Stimulated activated naive CD8-positive, alpha-beta T cell treated with anti-CD3 and anti-CD28 coated beads, Interleukin-15, Interleukin-2, amounts not matched to agents 100 ng/mL and 50 ng/mL, for 24 hours (primary cell): ENCODE results near the gene OR2J2.
"Not testable (repeated sequence)": the region's sequence is repeated elsewhere in the genome, so short reads cannot be mapped to it uniquely, and the experiment has no call there.

Experiments
- H3K27ac Mint-ChIP-seq: one replicate; pipeline ENCODE4 v1.8.0; 2021; ENCODE audit warnings: mild to moderate bottlenecking, mixed read lengths
- H3K27me3 Mint-ChIP-seq: one replicate; pipeline ENCODE4 v1.8.0; 2021; ENCODE audit warnings: mixed read lengths
- H3K36me3 Mint-ChIP-seq: one replicate; pipeline ENCODE4 v1.8.0; 2021; ENCODE audit warnings: low read depth, mixed read lengths
- H3K4me1 Mint-ChIP-seq: one replicate; pipeline ENCODE4 v1.8.0; 2021; ENCODE audit warnings: low read depth, mixed read lengths
- H3K4me3 Mint-ChIP-seq: one replicate; pipeline ENCODE4 v1.8.0; 2021; ENCODE audit warnings: mild to moderate bottlenecking, mixed read lengths
- H3K9me3 Mint-ChIP-seq: one replicate; pipeline ENCODE4 v1.8.0; 2021; ENCODE audit warnings: mixed read lengths

OR2J2 gene

DNA sequence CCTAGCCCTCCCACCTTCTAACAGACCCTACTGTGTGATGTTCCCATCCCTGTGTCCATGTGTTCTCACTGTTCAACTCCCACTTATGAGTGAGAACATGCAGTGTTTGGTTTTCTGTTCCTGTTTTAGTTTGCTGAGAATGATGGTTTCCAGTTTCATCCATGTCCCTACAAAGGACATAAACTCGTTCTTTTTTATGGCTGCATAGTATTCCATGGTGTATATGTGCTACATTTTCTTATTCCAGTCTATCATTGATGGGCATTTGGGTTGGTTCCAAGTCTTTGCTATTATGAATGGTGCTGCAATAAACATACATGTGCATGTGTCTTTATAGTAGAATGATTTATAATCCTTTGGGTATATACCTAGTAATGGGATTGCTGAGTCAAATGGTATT lies 18.0 kb downstream of the OR2J2 start:
- Mint-ChIP-seq H3K9me3 (peaks cover 22% of the 10 kb centered on the region), H3K27me3 (peaks cover 36% of the 10 kb centered on the region)
- H3K36me3 Mint-ChIP-seq, H3K4me1 Mint-ChIP-seq, H3K27ac Mint-ChIP-seq, H3K4me3 Mint-ChIP-seq: not testable (repeated sequence)

DNA sequence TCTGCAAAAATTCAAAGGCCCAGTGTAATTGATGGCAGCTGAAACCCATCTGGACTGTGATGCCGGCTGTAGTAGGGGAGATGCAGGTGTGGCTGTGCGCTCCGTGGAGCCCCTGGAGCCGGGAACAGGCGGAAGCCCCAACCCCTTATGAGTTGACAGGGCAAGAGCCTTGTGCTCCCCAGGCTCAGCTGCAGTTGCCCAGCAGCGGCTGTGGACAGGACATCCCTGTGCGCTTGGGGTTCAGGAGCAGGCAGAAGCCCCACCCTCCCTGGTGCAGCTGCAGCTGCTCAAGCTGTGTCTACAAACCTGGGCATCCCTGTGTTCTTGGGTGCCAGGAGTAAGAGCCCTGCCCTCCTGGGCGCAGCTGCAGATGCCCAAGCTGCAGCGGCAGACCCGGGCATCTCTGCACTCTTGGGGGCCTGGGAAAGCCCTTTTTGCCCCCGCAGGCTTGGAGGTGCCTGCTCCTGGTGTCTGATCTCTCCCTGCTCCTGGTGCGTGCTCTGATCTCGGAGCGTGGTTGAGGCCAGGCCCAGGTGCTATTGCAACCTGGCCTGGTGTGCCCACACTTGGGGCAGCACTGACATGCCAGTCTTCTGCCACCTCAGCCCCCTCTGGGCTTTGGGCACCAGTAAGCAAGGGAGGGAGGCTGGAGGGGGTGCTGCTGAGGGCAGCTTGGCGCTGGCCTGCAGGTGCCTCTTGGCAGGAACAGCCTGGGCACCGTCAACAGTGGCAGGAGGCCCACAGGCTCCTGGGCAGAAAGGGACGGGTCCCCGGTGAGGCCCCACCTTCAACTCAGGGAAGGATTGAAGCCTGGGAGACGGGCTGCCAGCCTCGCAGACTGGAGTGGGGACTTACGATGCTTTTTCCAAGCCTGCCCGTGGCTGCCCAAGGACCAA lies 30.3 kb downstream of the OR2J2 start:
- Mint-ChIP-seq H3K4me3 (no peak overlapping the region), H3K27me3 (peaks cover 13% of the 10 kb centered on the region), H3K4me1 (no peaks in the 10 kb centered on the region), H3K36me3 (no peaks in the 10 kb centered on the region), H3K27ac (no peak overlapping the region), H3K9me3 (no peaks in the 10 kb centered on the region)

- Mint-ChIP-seq H3K27me3 (peaks cover 15% of the 10 kb centered on the region), H3K4me1 (no peaks in the 10 kb centered on the region), H3K36me3 (no peaks in the 10 kb centered on the region), H3K27ac (no peak overlapping the region), H3K9me3 (no peaks in the 10 kb centered on the region), H3K4me3 (no peak overlapping the region)
These were observed 31.3 kb downstream of the OR2J2 start for GRCh38 chr6:29201966-29202365.

- no peak overlapping the region for H3K4me3 Mint-ChIP-seq
- H3K36me3 Mint-ChIP-seq: no peaks in the 10 kb centered on the region
- no peak overlapping the region for H3K27ac Mint-ChIP-seq
- peaks cover 37% of the 10 kb centered on the region for H3K27me3 Mint-ChIP-seq
- H3K4me1 Mint-ChIP-seq: no peaks in the 10 kb centered on the region
- H3K9me3 Mint-ChIP-seq: no peaks in the 10 kb centered on the region
These were observed 40.8 kb downstream of the OR2J2 start for GRCh38 chr6:29211488-29211887.

DNA sequence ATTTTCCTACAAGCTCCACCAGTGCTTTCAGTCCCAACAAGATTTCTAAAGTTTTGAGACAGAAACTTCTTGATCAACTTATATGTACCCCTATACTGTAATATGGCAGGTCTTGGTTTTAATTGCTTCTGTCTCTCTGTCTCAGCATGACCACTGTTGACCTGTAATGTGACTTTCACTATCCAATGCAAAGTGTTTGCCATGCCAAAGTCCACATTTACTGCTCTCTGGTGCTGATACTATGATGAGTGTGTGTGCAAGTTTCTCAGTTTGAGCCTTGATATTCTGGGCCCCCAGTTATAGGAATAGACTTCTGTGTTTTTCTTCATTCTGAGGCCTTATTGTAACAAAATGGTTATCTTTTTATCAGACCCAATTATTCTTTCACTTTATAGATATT lies 45.8 kb downstream of the OR2J2 start:
- no peaks in the 10 kb centered on the region for H3K9me3 Mint-ChIP-seq
- H3K27ac Mint-ChIP-seq: no peak overlapping the region
- peaks cover 39% of the 10 kb centered on the region for H3K27me3 Mint-ChIP-seq
- no peak overlapping the region for H3K4me3 Mint-ChIP-seq
- no peaks in the 10 kb centered on the region for H3K4me1 Mint-ChIP-seq
- no peaks in the 10 kb centered on the region for H3K36me3 Mint-ChIP-seq

- not testable (repeated sequence) for H3K4me3 Mint-ChIP-seq, H3K27ac Mint-ChIP-seq, H3K4me1 Mint-ChIP-seq, H3K9me3 Mint-ChIP-seq, H3K36me3 Mint-ChIP-seq
- H3K27me3 Mint-ChIP-seq: peaks cover 37% of the 10 kb centered on the region
These were observed 46.5 kb downstream of the OR2J2 start for GRCh38 chr6:29217242-29217641.

GRCh38 chr6:29218056-29218455 lies 47.3 kb downstream of the OR2J2 start:
- peaks cover 32% of the 10 kb centered on the region for H3K27me3 Mint-ChIP-seq

More at GRCh38 chr6:29218056-29218455, 47.3 kb downstream of the OR2J2 start:
- not testable (repeated sequence) for H3K4me1 Mint-ChIP-seq, H3K4me3 Mint-ChIP-seq, H3K27ac Mint-ChIP-seq, H3K36me3 Mint-ChIP-seq, H3K9me3 Mint-ChIP-seq
